Daoy (cell line): ENCODE measurements around the gene GRIK1. TPM values are rescaled to one million over a fixed set of nuclear protein-coding genes. Genes with fewer than 3 reads are reported as not detected.
A peak's percentile ranks its signal among the peaks of the same experiment; 100 is the strongest.

Experiments
- DNase-seq: peaks from one replicate; pipeline ENCODE4 v3.0.0-alpha.2; 2015; ENCODE audit warnings: low read depth
- total RNA-seq: library from RNA; depleted of rRNA; stranded (reverse); fragments of >200 nt; shearing (Covaris generic); gene quantifications from 2 replicates; pipeline ENCODE4 v1.2.3, GENCODE V29; 2014

Gene GRIK1
- total RNA-seq, 1 experiment from 2014 or later: not detected

DNA sequence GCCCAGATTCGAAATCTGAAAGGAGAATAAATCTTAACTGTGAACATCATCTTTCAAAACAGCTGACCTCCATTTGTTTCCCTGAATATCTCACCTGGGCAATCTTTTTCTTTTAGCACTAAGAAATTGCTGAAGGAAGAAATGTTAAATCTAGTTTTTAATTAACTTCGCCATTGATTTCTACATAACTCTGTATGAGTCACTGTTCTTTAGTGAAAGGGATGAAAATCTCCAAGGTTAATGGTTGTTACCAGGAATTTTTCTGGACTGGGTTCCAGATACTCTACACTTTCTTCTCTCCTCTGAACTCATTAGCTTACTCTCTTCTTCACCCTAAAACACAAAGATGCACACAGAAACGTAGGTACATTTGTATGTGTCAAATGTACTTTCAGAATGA lies 405.3 kb downstream of the GRIK1 start:
- DNase-seq: no peak

GRCh38 chr21:29529139-29529538 lies 410.7 kb downstream of the GRIK1 start:
- no peak for DNase-seq

DNA sequence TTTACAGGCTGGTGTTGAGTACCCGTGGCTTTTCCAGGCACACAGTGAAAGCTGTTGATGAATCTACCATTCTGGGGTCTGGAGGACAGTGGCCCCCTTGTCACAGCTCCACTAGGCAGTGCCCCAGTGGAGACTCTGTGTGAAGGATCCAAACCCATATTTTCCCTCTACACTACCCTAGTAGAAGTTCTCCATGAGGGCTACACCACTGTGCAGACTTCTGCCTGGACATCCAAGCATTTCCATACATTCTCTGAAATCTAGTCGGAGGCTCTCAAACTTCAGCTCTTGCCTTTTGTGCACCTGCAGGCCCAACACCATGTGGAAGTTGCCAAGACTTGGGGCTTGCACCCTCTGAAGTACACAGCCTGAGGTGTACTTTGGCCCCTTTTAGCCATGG lies 413.3 kb downstream of the GRIK1 start:
- DNase-seq: no peak

- no peak for DNase-seq
Measured at GRCh38 chr21:29524055-29524454, 415.7 kb downstream of the GRIK1 start.

DNA sequence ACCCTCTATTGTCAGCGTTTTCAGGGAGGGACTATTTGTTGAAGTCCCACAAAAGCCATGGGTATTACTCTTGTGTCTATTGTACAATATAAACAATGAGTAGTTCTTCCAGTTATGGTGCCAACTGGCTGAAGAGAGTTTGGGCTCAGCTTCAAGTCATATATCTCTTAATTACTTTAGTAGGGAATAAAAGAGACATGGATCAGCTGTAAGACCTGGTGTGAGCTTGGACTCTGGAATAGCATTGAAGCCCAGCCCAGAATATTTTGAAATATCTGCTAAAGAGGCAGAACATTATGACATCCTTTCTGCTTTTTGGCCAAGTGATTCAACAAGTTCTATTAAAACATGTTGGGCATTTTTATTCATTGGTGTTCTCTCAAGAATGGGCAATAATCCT lies 416.1 kb downstream of the GRIK1 start:
- no peak for DNase-seq

- DNase-seq: no peak
Measured at GRCh38 chr21:29521872-29522271, 417.9 kb downstream of the GRIK1 start.

- no peak for DNase-seq
Measured at GRCh38 chr21:29520171-29520570, 419.6 kb downstream of the GRIK1 start.

DNA sequence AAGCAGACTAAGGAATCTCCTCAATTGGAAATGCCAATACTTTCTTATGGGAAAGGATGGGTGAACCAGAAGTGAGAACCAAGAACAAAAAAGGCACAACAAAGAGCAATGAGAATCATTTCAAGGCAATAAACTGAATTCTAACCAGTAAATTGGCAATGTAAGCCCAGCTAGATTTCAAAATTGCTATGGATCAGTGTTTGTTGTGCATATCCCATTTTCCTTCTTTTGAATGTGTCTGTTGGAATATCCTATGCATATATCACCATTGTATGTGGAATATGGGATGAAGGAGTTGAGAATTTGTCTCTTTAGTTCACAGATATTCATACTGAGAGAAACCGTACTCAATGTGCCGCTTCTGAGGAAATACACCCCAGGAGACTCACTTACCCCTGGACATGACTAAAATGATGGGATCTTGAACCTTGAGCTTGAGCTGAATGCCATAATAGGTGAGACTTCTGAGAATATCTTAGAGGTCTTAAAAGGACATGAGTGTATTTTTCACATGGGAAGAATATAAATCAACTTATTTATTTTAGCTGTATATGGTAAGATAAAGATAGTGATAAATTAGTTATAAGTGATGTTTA lies 425.0 kb downstream of the GRIK1 start:
- DNase-seq: no peak

DNA sequence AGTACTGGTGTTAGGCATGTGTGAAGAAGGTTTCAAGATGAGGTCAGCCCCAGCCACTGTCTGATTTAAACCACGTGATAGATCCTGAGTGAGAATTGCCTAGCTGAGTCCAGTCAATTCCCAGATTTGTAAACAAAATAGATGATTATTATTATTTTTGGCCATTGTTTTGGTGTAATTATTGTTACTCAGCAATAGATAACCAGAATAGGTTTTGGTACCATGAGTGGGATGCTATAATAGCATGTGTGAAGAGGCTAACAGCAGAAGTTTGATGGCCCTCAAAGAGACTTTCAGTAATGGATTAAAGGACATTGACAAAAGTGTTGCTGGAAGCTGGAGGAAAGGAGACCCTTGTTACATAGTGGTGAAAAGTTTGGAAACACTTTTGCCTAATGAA lies 426.3 kb downstream of the GRIK1 start:
- no peak for DNase-seq

DNA sequence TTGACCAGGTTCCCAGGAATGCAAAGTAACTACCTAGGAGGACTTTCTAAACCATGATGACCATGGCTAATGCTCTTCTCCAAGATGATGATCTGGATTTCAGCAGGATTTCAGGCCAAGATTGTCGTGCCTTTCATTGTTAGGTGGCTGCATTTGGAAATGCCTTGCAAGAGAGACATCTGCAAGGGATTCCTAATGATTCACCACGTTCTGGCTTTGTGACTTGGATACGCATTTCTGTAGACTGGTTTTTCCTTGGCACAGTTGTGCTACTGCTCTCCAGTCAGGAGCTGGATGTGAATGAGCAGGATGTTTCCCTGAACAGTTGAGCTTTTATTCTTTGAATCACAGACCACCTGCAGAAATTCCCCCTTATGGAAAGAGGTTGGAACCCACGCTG lies 428.7 kb downstream of the GRIK1 start:
- no peak for DNase-seq

DNA sequence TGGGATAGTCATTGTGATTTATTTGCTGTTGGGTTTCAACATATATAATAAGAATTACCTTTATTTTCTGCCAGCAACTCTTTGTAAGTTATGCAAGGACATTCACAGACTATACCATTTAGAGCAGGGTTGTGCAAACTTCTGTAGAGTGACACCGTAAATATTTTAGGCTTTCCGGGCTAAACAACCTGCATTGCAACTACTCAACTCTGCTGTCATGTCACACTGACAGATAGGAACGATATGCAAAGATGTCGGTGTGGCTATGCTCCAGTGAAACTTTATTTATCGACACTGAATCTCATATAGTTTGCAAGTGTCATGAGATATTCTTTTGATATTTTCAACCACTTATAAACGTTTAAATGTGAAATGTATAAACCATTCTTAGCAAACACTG lies 430.7 kb downstream of the GRIK1 start:
- DNase-seq: no peak

GRCh38 chr21:29508301-29508700 lies 431.5 kb downstream of the GRIK1 start:
- no peak for DNase-seq

- no peak for DNase-seq
Measured at GRCh38 chr21:29506947-29507346, 432.8 kb downstream of the GRIK1 start.

DNA sequence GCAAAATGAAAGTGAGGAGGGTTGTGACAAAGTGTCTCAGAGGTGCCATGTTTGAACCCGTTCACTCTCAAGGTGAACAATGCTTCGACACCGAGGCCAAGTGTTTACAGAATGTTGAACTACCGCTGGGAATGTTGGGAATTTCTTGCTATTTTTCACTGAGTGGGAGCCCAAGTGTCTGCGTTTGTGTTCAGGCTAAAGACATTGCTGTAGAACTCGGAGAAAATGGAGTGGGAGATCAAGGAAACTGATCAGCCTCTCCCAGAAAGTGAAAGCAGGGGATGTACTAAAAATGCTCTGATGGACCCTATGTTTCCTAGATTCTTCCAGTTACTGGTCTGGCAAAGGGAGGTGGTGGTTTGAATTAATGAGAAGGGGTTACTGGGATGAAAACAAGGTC lies 433.6 kb downstream of the GRIK1 start:
- DNase-seq: no peak

DNA sequence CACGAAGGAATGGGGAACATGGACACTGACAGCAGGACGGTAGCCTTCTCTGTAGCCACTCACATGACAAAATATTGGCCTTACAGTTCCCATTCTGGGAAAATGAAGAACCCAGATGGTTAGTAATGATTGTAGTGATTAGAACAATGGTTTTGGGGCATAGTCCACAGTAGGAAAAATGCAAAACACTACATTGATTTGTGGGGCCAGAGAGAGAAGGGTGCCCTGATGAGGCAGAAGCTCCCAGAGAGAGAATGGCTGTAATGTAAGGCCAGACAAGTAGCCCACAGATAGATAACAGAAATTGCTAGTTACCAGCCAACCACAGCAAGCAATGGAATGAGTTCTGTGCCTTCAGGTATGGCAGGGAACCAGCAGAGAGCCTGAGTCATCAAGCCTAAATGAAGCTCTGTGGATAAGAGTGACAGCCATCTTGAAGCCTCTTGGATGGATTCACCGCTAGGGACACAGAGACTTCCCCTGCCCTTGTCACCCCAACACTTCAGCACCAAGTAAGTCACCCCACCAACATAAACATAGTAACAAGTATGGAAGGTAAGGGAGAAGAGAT lies 435.0 kb downstream of the GRIK1 start:
- peak; percentile 67 for DNase-seq

DNA sequence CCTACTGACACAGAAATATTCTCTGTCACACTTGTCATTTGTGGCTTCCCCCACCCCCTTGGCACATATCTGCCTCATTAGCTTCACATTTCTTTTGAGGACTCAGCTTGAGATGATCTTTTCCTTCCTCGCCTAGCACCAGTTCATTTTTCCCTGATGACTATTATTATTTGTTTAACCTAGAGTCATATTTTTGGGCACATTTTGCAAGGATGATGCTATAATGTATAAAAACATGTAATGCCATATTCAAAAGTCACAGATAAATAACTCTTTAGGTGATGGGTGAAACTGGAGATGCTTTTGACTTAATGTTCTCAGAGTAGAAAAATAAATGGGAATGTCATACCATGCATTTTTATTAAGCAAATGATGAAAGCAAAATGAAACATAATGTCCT lies 438.3 kb downstream of the GRIK1 start:
- DNase-seq: no peak

GRCh38 chr21:29499734-29500343 lies 440.0 kb downstream of the GRIK1 start:
- peak; percentile 74 for DNase-seq

- DNase-seq: no peak
Measured at GRCh38 chr21:29499229-29499628, 440.6 kb downstream of the GRIK1 start.

DNA sequence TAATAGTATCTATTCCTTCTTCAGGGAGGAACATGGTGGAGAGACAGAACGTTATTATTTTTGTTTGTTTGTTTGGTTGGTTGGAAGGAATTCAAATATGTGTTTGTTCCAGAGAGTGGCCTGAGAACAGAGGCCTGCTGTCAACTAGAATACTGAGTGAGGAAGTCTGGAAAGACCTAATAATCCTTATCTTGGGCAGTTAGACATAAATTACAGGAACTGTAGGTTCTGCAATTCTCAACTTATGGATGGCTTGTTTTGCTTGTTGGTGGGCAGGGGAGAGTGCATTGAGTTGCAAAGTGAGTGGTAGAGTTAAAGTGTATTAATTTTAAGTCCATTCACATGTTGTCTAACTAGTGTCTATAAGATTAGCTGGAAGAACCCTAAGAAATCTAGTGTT lies 443.5 kb downstream of the GRIK1 start:
- no peak for DNase-seq

DNA sequence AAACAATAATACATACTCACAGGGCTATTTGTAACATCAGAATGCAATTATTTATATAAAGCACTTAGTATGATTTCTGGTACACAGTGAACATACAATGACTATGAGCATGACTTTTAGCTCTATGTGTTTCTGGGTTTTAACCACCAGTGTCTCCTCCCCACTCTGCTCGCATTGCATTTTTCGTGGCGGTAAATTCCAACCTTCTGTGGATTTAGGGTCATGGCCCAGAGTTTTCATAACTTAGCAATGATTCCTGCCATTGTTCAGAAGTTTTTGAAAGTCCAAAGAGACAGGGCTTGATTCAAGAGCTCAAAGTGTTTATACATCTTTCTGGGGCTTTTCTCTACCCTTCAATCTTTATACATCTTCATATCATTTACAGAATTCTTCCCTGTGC lies 449.8 kb downstream of the GRIK1 start:
- no peak for DNase-seq

DNA sequence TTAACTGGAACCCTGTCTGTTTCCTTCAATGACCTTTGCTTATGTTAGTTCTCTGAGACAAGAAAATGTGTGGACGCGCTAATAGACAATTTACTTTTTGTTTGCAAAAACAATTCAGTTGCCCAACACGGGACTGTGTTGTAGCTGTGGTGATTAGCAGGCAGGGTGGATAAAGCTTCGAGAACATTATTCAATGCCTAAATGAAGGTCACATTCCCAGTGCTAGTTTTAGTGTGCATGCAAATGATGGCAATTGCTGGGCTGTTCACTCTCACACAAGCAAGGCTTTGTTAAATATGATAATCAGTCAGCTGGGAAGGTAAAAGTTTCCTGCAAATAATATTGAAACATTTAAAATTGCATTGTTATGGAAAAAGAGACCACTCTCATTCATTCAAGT lies 452.6 kb downstream of the GRIK1 start:
- no peak for DNase-seq
